Measurements from ENCODE around the gene ZNF423.

ZNF423 gene

GRCh38 chr16:49514073-49514980 lies 341.6 kb downstream of the ZNF423 start:
- no peaks in the 10 kb centered on the region for H3K9me3 ChIP-seq (replicated peaks; ENCODE audit: insufficient read depth, low read length)
- no peaks in the 10 kb centered on the region for H3K9me2 ChIP-seq (replicated peaks; ENCODE audit: insufficient read depth, low read length)
- no peaks in the 10 kb centered on the region for H3K4me1 ChIP-seq (ENCODE audit: low read length)
- no peak overlapping the region for H3K9ac ChIP-seq (ENCODE audit: low read length)
- no peaks in the 10 kb centered on the region for H3F3A ChIP-seq (ENCODE audit: insufficient read depth, low read length)
- no peak overlapping the region for H3K4me2 ChIP-seq (ENCODE audit: low read depth, low read length)
- H3K36me3 ChIP-seq (replicated peaks; ENCODE audit: insufficient read depth, low read length): no peaks in the 10 kb centered on the region
- H3K27me3 ChIP-seq (replicated peaks; ENCODE audit: insufficient read depth, low read length): no peaks in the 10 kb centered on the region
- no peak overlapping the region for H3K4me3 ChIP-seq (ENCODE audit: low read length)
- no peak for DNase-seq
- no peaks in the 10 kb centered on the region for H3K79me2 ChIP-seq (ENCODE audit: low read length)
- H3K27ac ChIP-seq (ENCODE audit: low read length): no peak overlapping the region
- no peak for TF ChIP-seq EZH2 (optimal IDR thresholded peaks at IDR 0.05; ENCODE audit: low read depth, low read length)
- no peak for TF ChIP-seq EZH2phosphoT487 (IDR thresholded peaks at IDR 0.05; ENCODE audit: low read length)
- TF ChIP-seq, protein P1, sequence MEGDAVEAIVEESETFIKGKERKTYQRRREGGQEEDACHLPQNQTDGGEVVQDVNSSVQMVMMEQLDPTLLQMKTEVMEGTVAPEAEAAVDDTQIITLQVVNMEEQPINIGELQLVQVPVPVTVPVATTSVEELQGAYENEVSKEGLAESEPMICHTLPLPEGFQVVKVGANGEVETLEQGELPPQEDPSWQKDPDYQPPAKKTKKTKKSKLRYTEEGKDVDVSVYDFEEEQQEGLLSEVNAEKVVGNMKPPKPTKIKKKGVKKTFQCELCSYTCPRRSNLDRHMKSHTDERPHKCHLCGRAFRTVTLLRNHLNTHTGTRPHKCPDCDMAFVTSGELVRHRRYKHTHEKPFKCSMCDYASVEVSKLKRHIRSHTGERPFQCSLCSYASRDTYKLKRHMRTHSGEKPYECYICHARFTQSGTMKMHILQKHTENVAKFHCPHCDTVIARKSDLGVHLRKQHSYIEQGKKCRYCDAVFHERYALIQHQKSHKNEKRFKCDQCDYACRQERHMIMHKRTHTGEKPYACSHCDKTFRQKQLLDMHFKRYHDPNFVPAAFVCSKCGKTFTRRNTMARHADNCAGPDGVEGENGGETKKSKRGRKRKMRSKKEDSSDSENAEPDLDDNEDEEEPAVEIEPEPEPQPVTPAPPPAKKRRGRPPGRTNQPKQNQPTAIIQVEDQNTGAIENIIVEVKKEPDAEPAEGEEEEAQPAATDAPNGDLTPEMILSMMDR (IDR thresholded peaks at IDR 0.05; ENCODE audit: low read length): no peak
- H4K20me1 ChIP-seq (ENCODE audit: insufficient read depth, low read length): no peaks in the 10 kb centered on the region
- H2AFZ ChIP-seq (ENCODE audit: low read length): no peak overlapping the region

DNA sequence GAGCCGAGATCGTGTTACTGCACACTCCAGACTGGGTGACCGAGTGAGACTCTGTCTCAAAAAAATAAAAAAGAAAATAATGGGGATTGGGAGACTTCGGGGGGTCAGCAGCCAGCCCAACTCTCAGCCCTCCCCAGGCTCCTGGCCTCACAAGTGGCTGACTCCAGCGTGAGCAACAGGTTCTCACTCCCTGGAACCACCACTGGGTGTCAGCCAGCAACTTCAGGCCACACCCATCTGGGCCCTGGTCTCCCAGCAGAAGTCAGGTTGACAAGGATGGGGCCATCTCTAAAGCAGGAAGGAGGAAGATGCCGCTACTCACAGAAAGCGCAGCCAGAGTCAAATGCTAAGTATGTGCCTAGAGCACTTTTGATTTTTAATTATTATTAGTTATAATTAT lies 342.9 kb downstream of the ZNF423 start:
- H3K4me3 ChIP-seq (ENCODE audit: low read length): no peak overlapping the region
- H3K27ac ChIP-seq (ENCODE audit: low read length): no peak overlapping the region
- H3K4me2 ChIP-seq (ENCODE audit: low read depth, low read length): no peak overlapping the region
- H3K36me3 ChIP-seq (replicated peaks; ENCODE audit: insufficient read depth, low read length): no peaks in the 10 kb centered on the region
- no peak for TF ChIP-seq EZH2phosphoT487 (IDR thresholded peaks at IDR 0.05; ENCODE audit: low read length)
- TF ChIP-seq, protein P1 (IDR thresholded peaks at IDR 0.05; ENCODE audit: low read length): peak; percentile 25
- no peak for TF ChIP-seq EZH2 (optimal IDR thresholded peaks at IDR 0.05; ENCODE audit: low read depth, low read length)
- no peaks in the 10 kb centered on the region for H3K4me1 ChIP-seq (ENCODE audit: low read length)
- H3F3A ChIP-seq (ENCODE audit: insufficient read depth, low read length): no peaks in the 10 kb centered on the region
- no peaks in the 10 kb centered on the region for H3K9me3 ChIP-seq (replicated peaks; ENCODE audit: insufficient read depth, low read length)
- H3K9ac ChIP-seq (ENCODE audit: low read length): no peak overlapping the region
- no peak overlapping the region for H2AFZ ChIP-seq (ENCODE audit: low read length)
- no peaks in the 10 kb centered on the region for H3K27me3 ChIP-seq (replicated peaks; ENCODE audit: insufficient read depth, low read length)
- H3K9me2 ChIP-seq (replicated peaks; ENCODE audit: insufficient read depth, low read length): no peaks in the 10 kb centered on the region
- H3K79me2 ChIP-seq (ENCODE audit: low read length): no peaks in the 10 kb centered on the region
- no peaks in the 10 kb centered on the region for H4K20me1 ChIP-seq (ENCODE audit: insufficient read depth, low read length)
- DNase-seq: peak; percentile 18

DNA sequence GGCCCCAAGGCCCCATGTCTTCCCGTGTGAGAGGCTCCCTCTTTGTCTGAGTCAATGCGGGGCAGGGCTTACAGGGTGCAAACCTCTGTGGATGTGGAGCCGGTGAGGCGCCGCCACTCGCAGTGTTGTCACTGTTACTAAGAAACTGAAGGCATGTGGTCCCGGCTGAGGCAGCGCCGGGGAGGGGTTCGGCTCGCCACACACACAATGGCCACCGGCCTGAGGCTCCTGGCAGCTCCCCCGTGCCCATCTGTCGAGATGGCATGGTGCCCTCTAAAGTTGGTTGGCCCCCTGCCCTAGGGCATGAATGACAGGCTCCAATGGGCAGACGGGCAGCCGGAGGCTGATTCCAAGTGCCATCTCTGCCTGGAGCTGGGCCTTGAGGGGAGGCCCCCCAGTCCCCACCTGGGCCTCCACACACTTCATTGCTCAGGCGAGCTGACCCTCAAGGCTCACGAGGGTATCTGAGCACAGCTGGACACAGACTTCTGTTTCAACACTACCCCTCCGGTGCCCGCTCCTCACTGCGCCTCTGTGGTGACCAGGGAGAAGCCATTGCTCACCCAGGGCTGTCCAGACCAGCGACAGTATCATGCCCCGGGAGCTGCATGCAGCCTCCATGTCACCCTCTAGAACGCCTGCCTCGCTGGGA lies 345.1 kb downstream of the ZNF423 start:
- no peak overlapping the region for H3K4me3 ChIP-seq (ENCODE audit: low read length)
- no peaks in the 10 kb centered on the region for H3K79me2 ChIP-seq (ENCODE audit: low read length)
- H3K36me3 ChIP-seq (replicated peaks; ENCODE audit: insufficient read depth, low read length): no peaks in the 10 kb centered on the region
- H3K27ac ChIP-seq (ENCODE audit: low read length): no peak overlapping the region
- no peaks in the 10 kb centered on the region for H3K4me1 ChIP-seq (ENCODE audit: low read length)
- no peaks in the 10 kb centered on the region for H4K20me1 ChIP-seq (ENCODE audit: insufficient read depth, low read length)
- TF ChIP-seq EZH2phosphoT487 (IDR thresholded peaks at IDR 0.05; ENCODE audit: low read length) (no peak), EZH2 (optimal IDR thresholded peaks at IDR 0.05; ENCODE audit: low read depth, low read length) (no peak)
- TF ChIP-seq, protein P1 (IDR thresholded peaks at IDR 0.05; ENCODE audit: low read length): no peak
- H3F3A ChIP-seq (ENCODE audit: insufficient read depth, low read length): no peaks in the 10 kb centered on the region
- no peak for DNase-seq
- no peaks in the 10 kb centered on the region for H3K9me3 ChIP-seq (replicated peaks; ENCODE audit: insufficient read depth, low read length)
- no peaks in the 10 kb centered on the region for H3K9me2 ChIP-seq (replicated peaks; ENCODE audit: insufficient read depth, low read length)
- no peak overlapping the region for H3K9ac ChIP-seq (ENCODE audit: low read length)
- no peak overlapping the region for H2AFZ ChIP-seq (ENCODE audit: low read length)
- no peak overlapping the region for H3K4me2 ChIP-seq (ENCODE audit: low read depth, low read length)
- H3K27me3 ChIP-seq (replicated peaks; ENCODE audit: insufficient read depth, low read length): no peaks in the 10 kb centered on the region

All from MM.1S (cell line).